ENCODE results near the gene REPIN1. TPM values are rescaled to one million over a fixed set of nuclear protein-coding genes. Genes with fewer than 3 reads are reported as not detected.

The REPIN1 gene
- total RNA-seq, 1 experiment from 2014 or later: 106 TPM

GRCh38 chr7:150402671-150403321, 34.2 kb downstream of the REPIN1 start:
- Histone ChIP-seq H3K4me2 (ENCODE audit: low read length) (no peak overlapping the region), H2AFZ (ENCODE audit: low read depth, low read length, poor library complexity, severe bottlenecking) (no peak overlapping the region), H3K4me1 (ENCODE audit: control insufficient read depth in 1 of 2, insufficient read depth in 2 of 2, low read length in 2 of 2) (peaks cover 24 to 50% of the 10 kb centered on the region in 2 experiments), H4K20me1 (ENCODE audit: insufficient read depth) (no peaks in the 10 kb centered on the region), H3K27ac (ENCODE audit: low read depth, low read length) (no peak overlapping the region), H3K79me2 (ENCODE audit: insufficient read depth, low read length) (no peaks in the 10 kb centered on the region), H3K9me2 (ENCODE audit: insufficient read depth) (no peaks in the 10 kb centered on the region), H3K4me3 (replicated peaks in 1 of 2; ENCODE audit: low read depth in 1 of 2, low read length in 2 of 2) (no peak overlapping the region), H3K36me3 (ENCODE audit: control insufficient read depth in 1 of 2, insufficient read depth in 2 of 2, low read length in 2 of 2) (no peaks in the 10 kb centered on the region), H3K9ac (ENCODE audit: low read length) (no peak overlapping the region), H3K9me3 (ENCODE audit: control insufficient read depth in 1 of 2, insufficient read depth in 1 of 2, low read depth in 1 of 2, low read length in 2 of 2) (no peaks in the 10 kb centered on the region), H3K27me3 (ENCODE audit: insufficient read depth, low read length) (no peaks in the 10 kb centered on the region)
- intact Hi-C loops (cut with micrococcal nuclease): loop anchor here (5.0 kb wide), 1 partner anchor 35 kb away; the partner anchor contains the start of gene REPIN1
- ATAC-seq: no peak
- RAD21 ChIA-PET (ENCODE audit: low non-redundant PET in 1 of 2, low total read pairs in 2 of 2, uncharacterized antibody in 2 of 2, unreplicated experiment in 2 of 2): no interaction called here
- TF ChIP-seq YY1 (IDR thresholded peaks at IDR 0.05; ENCODE audit: extremely low read depth, insufficient replicate concordance, low read depth, low read length) (no peak), SIN3A (IDR thresholded peaks at IDR 0.05; ENCODE audit: low read depth) (no peak), REST (IDR thresholded peaks at IDR 0.05; ENCODE audit: low read depth) (no peak), ELF1 (IDR thresholded peaks at IDR 0.05; ENCODE audit: borderline replicate concordance, low read depth) (no peak)
- CTCF ChIA-PET: no interaction called here
- POLR2A ChIA-PET: no interaction called here
- no TSS peak for BruUV-seq (replicated peaks)
- no peak for DNase-seq (ENCODE audit: low read depth, low spot score)
